Activated naive CD8-positive, alpha-beta T cell treated with anti-CD3 and anti-CD28 coated beads, Interleukin-2, amount 10 ng/mL, durations not matched to agents 7 days and 5 days (primary cell): Measurements from ENCODE around the gene WNT7A. TPM values are rescaled to one million over a fixed set of nuclear protein-coding genes. Genes with fewer than 3 reads are reported as not detected.
A peak's percentile ranks its signal among the peaks of the same experiment; 100 is the strongest.

Experiments
- ATAC-seq: fragments of 150-1000 bp; cut with Tn5 transposase; one replicate; pipeline ENCODE4 v1.10.0; 2021; ENCODE audit warnings: low read depth, moderate library complexity
- POLR2A ChIA-PET: fragments of 350-600 bp; sonication (Branson Sonifier 250); formaldehyde crosslinking; loops from one replicate; lab custom pipeline; 2021; ENCODE audit warnings: antibody characterized with exemption; lab: Charles Lee
- DNase-seq: peaks from one replicate; pipeline ENCODE4 v3.0.0; 2021
- H3K27ac Mint-ChIP-seq: one replicate; pipeline ENCODE4 v1.8.0; 2022; ENCODE audit warnings: mild to moderate bottlenecking, mixed read lengths
- H3K27me3 Mint-ChIP-seq: one replicate; pipeline ENCODE4 v1.8.0; 2022; ENCODE audit warnings: mild to moderate bottlenecking, moderate library complexity, mixed read lengths
- H3K36me3 Mint-ChIP-seq: one replicate; pipeline ENCODE4 v1.8.0; 2021; ENCODE audit warnings: mild to moderate bottlenecking, mixed read lengths
- H3K4me1 Mint-ChIP-seq: one replicate; pipeline ENCODE4 v1.8.0; 2021; ENCODE audit warnings: mixed read lengths
- H3K4me3 Mint-ChIP-seq: one replicate; pipeline ENCODE4 v1.8.0; 2022; ENCODE audit warnings: mild to moderate bottlenecking, moderate library complexity, mixed read lengths
- H3K9me3 Mint-ChIP-seq: one replicate; pipeline ENCODE4 v1.8.0; 2021; ENCODE audit warnings: mixed read lengths
- total RNA-seq, 2 experiments: library from RNA; stranded (reverse); gene quantifications; one replicate each; pipeline ENCODE4 v1.2.3, GENCODE V29; 2021

Gene WNT7A
- total RNA-seq, 2 experiments from 2014 or later = 1.5 TPM

DNA sequence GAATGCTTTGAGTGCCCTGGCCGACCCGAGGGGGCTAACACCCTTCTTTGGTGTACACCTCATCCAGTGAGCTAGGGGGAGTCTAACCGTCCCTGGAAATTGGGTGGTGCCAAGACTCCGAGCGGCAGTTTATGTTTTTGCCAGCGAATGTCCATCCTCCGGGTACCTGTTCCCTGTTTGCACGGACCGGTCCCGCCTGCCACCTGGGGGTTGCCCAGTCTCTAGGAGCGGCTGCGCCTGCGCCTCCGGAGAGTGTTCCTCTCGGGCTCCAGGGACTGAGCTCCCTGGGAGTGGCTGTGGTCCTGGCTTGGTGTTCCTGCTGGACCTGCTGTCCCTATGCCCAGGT lies 913 bp upstream of the WNT7A start:
- no peaks in the 10 kb centered on the region for H3K9me3 Mint-ChIP-seq
- POLR2A ChIA-PET = interaction anchor here (0.6 to 0.9 kb wide), 2 partner anchors 223 to 462 kb away, joined by 3 to 4 read pairs; no protein-coding TSS in a partner anchor
- H3K4me3 Mint-ChIP-seq = no peak overlapping the region
- no peaks in the 10 kb centered on the region for H3K4me1 Mint-ChIP-seq
- H3K27ac Mint-ChIP-seq = no peak overlapping the region
- peaks cover 61% of the 10 kb centered on the region for H3K27me3 Mint-ChIP-seq
- DNase-seq (no peak), ATAC-seq (no peak)
- no peaks in the 10 kb centered on the region for H3K36me3 Mint-ChIP-seq

DNA sequence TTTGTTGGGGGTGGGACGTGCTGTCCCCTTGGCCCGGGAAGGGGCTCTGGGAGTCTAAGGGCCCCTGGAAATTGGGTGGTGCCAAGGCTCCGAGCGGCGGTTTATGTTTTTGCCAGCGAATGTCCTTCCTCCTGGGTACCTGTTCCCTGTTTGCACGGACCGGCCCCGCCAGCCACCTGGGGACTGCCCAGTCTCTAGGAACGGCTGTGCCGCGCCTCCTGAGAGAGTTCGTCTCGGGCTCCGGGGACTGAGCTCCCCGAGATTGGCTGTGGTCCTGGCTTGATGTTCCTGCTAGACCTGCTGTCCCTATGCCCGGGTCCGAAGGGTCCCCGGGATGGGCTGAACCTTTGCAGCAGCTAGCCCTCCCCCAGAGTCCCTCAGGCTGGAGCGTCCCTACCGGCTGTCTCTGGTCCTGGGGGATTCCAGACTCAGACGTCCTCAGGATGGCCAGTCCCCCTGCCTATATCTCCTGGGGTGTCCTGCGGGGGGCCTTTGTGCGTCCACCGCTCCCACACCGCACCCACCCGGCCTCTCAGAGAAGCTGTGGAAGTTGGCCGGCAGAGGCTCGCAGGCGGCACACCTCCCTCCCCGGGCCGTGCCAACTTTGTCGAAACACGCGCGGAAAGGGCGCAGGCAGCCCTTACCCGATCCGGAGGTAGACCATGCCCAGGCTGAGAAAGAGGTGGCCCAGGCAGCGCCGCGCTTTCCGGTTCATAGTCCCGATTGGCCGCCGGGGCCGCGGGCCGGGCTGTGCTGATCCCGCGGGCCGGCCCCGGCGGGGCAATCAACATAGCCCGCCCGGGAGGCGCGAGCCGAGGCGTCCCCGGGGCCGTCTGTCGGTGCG lies 547 bp downstream of the WNT7A start:
- peaks cover 66% of the 10 kb centered on the region for H3K27me3 Mint-ChIP-seq
- H3K36me3 Mint-ChIP-seq = no peaks in the 10 kb centered on the region
- DNase-seq (peak; percentile 50), ATAC-seq (peak; percentile 25)
- no peak overlapping the region for H3K27ac Mint-ChIP-seq
- POLR2A ChIA-PET = interaction anchor here (0.5 kb wide), 1 partner anchor 13 kb away, joined by 3 read pairs; no protein-coding TSS in a partner anchor
- no peaks in the 10 kb centered on the region for H3K9me3 Mint-ChIP-seq
- no peaks in the 10 kb centered on the region for H3K4me1 Mint-ChIP-seq
- H3K4me3 Mint-ChIP-seq = peak overlapping the region; percentile 23

DNA sequence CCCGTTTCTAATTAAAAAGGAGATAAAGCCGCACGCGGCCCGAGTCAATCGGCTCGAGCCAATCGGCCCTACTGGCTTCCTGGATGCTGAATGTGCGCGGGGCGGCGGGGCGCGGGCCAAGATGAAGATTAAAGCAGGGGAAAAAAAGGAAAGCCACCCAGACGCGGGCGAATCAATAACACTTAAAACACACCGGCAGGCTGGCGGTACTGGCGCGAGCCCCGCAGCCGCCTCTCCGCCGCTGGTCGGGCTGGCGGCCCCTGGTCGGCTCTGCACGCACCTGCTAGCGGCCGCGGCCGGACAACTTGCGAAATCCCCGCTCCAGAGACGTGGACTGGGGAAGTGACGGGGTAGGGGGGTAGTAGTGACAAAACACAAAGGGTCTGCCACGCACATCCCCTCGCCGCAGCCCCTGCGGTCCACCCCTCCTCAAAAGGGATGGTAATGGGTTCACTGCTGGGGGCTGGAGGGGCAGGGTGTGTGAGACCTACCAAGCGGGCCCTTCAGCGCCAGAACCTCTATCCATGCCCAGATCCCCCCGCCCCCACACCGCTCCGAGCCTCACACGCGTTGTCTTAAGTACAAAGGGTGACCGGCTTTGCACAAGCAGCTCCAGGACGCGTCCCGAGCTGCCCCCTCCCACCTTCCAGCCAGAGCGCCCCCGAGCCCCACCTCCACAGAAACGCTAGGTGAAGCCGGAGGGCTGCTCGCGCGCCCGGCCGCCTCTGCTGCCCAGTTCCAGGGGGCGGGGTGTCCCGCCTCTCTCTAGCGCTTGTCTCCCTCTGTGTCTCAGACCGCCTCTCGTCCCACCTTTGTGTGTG lies 1.4 kb downstream of the WNT7A start:
- Mint-ChIP-seq H3K36me3 (no peaks in the 10 kb centered on the region), H3K9me3 (no peaks in the 10 kb centered on the region), H3K27ac (no peak overlapping the region), H3K4me3 (peak overlapping the region; percentile 11), H3K27me3 (peaks cover 58% of the 10 kb centered on the region), H3K4me1 (no peaks in the 10 kb centered on the region)
- no peak for ATAC-seq
- POLR2A ChIA-PET = interaction anchor here (0.5 kb wide), 1 partner anchor 14 kb away, joined by 3 read pairs; no protein-coding TSS in a partner anchor
- DNase-seq = peak; percentile 41

DNA sequence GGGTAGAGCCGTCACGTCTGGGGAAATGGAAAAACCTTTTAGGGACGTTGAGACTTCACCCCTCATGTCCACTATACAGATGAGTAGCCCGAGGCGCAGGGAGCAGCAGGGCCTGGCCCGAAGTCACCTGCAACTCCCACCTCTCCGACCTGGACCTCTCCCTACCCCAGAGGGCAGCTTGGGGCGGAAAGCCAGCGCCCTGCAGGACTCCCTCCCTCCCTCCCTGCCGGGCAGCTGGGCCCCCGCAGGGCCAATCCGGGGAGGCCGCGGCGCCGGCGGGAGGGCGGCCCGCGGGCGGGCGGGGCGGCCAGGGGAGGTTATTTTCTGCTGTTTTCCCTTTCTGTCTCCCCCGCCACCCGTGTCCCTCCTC lies 2.0 kb downstream of the WNT7A start:
- Mint-ChIP-seq H3K4me1 (no peaks in the 10 kb centered on the region), H3K9me3 (no peaks in the 10 kb centered on the region), H3K4me3 (no peak overlapping the region), H3K27me3 (peaks cover 56% of the 10 kb centered on the region), H3K27ac (no peak overlapping the region), H3K36me3 (no peaks in the 10 kb centered on the region)
- POLR2A ChIA-PET = no interaction called here
- no peak for DNase-seq
- no peak for ATAC-seq

DNA sequence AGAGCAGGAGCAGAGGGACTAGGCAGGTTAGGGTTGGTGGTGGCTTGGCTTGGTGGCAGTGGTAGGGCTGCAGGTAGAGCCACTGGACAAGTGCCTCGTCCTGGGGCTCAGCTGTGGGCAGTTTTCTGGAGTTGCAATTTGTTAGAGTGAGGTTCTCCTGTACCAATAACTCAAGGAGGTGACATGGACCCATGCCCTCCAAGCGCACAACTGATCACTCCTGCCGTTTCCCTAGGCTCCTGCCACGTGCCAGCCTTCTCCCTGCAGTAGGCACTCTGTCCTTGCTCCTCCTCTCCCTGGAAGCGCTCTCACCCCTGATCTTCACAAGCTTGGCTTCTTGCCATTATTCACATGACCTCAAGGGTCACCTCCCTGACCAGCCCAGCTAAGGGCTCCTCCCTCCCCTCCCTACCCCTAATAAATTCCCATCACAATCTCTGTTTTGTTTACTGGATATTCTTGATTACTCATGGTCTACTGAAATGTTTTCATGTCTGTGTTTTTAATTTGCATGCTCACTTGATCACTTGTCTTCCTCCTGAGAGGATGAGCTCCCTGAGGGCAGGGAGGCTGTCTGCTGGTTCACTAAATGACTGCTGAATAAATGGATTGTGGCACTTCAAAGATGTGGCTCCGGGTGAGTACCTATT lies 3.3 kb downstream of the WNT7A start:
- POLR2A ChIA-PET = no interaction called here
- no peak for ATAC-seq
- Mint-ChIP-seq H3K36me3 (no peaks in the 10 kb centered on the region), H3K27me3 (peaks cover 48% of the 10 kb centered on the region), H3K4me3 (no peak overlapping the region), H3K27ac (no peak overlapping the region), H3K9me3 (no peaks in the 10 kb centered on the region), H3K4me1 (no peaks in the 10 kb centered on the region)
- DNase-seq = no peak

- no peak overlapping the region for H3K27ac Mint-ChIP-seq
- H3K4me1 Mint-ChIP-seq = no peaks in the 10 kb centered on the region
- H3K36me3 Mint-ChIP-seq = no peaks in the 10 kb centered on the region
- peaks cover 40% of the 10 kb centered on the region for H3K27me3 Mint-ChIP-seq
- DNase-seq (no peak), ATAC-seq (no peak)
- H3K9me3 Mint-ChIP-seq = no peaks in the 10 kb centered on the region
- POLR2A ChIA-PET = no interaction called here
- no peak overlapping the region for H3K4me3 Mint-ChIP-seq
Observed at GRCh38 chr3:13874891-13875290, 5.0 kb downstream of the WNT7A start.

DNA sequence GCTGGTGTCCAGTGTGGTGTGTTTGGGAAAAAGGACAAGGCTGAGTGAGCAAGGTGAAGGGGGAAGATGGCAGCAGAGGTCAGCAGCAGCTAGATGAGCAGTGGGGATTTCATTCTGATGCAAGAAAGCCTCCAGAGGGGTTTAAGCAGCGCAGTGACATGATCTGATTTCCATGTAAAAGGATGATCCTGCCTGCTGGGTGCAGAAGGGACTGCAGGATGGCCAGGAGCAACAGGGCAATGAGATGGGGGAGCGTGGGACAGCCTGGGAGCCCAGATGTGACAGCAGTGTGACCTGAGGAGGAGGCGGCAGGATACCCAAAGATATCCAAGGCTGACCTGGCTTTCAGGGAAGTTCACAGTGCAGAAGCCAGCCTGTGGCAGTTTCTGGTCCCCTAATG lies 6.1 kb downstream of the WNT7A start:
- H3K9me3 Mint-ChIP-seq = no peaks in the 10 kb centered on the region
- no peak for DNase-seq
- peaks cover 36% of the 10 kb centered on the region for H3K27me3 Mint-ChIP-seq
- no peak for ATAC-seq
- POLR2A ChIA-PET = no interaction called here
- H3K4me3 Mint-ChIP-seq = no peak overlapping the region
- no peaks in the 10 kb centered on the region for H3K4me1 Mint-ChIP-seq
- H3K27ac Mint-ChIP-seq = no peak overlapping the region
- H3K36me3 Mint-ChIP-seq = no peaks in the 10 kb centered on the region

- POLR2A ChIA-PET = no interaction called here
- ATAC-seq = no peak
Observed at GRCh38 chr3:13872451-13872850, 7.4 kb downstream of the WNT7A start.

DNA sequence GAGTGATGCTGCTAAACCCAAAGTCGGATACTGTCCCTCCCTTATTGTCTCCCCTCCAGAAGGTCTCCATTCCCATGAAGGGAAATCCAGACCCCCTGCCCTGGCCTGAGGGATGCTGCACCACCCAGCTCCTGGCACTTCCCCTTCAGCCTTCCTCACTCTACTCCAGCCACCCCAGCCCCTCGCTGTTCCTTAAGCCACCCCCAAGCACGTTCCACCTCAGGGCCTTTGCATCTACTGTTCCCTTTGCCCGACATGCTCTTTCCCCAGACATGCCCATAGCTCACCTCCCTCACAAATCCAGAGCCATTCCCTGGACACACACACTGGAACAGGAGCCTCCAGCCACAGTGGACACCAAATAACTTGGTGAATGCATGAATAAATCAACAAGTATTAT lies 8.1 kb downstream of the WNT7A start:
- peaks cover 3% of the 10 kb centered on the region for H3K4me1 Mint-ChIP-seq
- no peak overlapping the region for H3K27ac Mint-ChIP-seq
- POLR2A ChIA-PET = no interaction called here
- H3K36me3 Mint-ChIP-seq = peaks cover 2% of the 10 kb centered on the region
- peaks cover 26% of the 10 kb centered on the region for H3K27me3 Mint-ChIP-seq
- DNase-seq (no peak), ATAC-seq (no peak)
- H3K9me3 Mint-ChIP-seq = no peaks in the 10 kb centered on the region
- no peak overlapping the region for H3K4me3 Mint-ChIP-seq

More at GRCh38 chr3:13872451-13872850, 7.4 kb downstream of the WNT7A start:
- Mint-ChIP-seq H3K27ac (no peak overlapping the region), H3K9me3 (no peaks in the 10 kb centered on the region), H3K27me3 (peaks cover 30% of the 10 kb centered on the region), H3K4me3 (no peak overlapping the region), H3K36me3 (peaks cover 2% of the 10 kb centered on the region), H3K4me1 (peaks cover 2% of the 10 kb centered on the region)
- DNase-seq = no peak

- Mint-ChIP-seq H3K27me3 (peaks cover 18% of the 10 kb centered on the region), H3K4me1 (peaks cover 11% of the 10 kb centered on the region), H3K4me3 (no peak overlapping the region), H3K9me3 (no peaks in the 10 kb centered on the region), H3K36me3 (peaks cover 2% of the 10 kb centered on the region), H3K27ac (no peak overlapping the region)
- ATAC-seq (no peak), DNase-seq (no peak)
- POLR2A ChIA-PET = no interaction called here
Observed at GRCh38 chr3:13870902-13871301, 9.0 kb downstream of the WNT7A start.

- no peak overlapping the region for H3K27ac Mint-ChIP-seq
- DNase-seq = no peak
- peaks cover 2% of the 10 kb centered on the region for H3K36me3 Mint-ChIP-seq
- peaks cover 11% of the 10 kb centered on the region for H3K27me3 Mint-ChIP-seq
- H3K4me1 Mint-ChIP-seq = peaks cover 17% of the 10 kb centered on the region
- POLR2A ChIA-PET = no interaction called here
- no peak overlapping the region for H3K4me3 Mint-ChIP-seq
- H3K9me3 Mint-ChIP-seq = no peaks in the 10 kb centered on the region
- no peak for ATAC-seq
Observed at GRCh38 chr3:13869761-13870343, 10.0 kb downstream of the WNT7A start.

GRCh38 chr3:13868844-13869724 lies 10.8 kb downstream of the WNT7A start:
- Mint-ChIP-seq H3K4me1 (peaks cover 17% of the 10 kb centered on the region), H3K4me3 (no peak overlapping the region), H3K9me3 (no peaks in the 10 kb centered on the region), H3K36me3 (peaks cover 2% of the 10 kb centered on the region), H3K27me3 (peaks cover 10% of the 10 kb centered on the region), H3K27ac (no peak overlapping the region)
- no peak for DNase-seq
- POLR2A ChIA-PET = no interaction called here
- ATAC-seq = no peak
